ENCODE measurements around the gene PFKFB2. TPM values are rescaled to one million over a fixed set of nuclear protein-coding genes. Genes with fewer than 3 reads are reported as not detected.

The PFKFB2 gene
- total RNA-seq, 1 donor from 2014 or later: 13.3 TPM

DNA sequence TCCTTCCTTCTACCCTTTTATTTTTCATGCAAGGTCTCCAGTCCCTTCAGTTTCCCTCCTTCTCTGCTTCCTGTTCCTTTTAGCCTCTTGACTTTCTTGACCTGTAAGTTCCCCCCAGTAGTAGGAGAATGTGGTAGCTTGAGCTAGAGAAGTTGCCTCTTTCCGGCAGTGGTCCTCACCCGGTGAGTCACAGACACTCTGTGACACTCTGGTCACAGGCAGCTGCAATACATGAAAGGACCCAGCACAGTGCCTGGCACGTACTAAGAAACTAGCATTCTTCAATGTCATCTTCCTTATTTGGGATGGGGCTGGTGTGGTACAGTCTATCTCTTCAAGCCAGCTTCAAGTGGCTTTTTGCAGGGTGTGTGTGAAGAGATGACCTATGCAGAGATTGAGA, 16.0 kb downstream of the PFKFB2 start:
- Mint-ChIP-seq H3K4me3 (ENCODE audit: unreplicated experiment) (no peak overlapping the region), H3K9me3 (ENCODE audit: low read depth) (no peaks in the 10 kb centered on the region), H3K36me3 (ENCODE audit: low read depth) (peaks cover 36% of the 10 kb centered on the region), H3K27ac (ENCODE audit: unreplicated experiment) (no peak overlapping the region), H3K27me3 (ENCODE audit: low read depth) (no peaks in the 10 kb centered on the region), H3K4me1 (ENCODE audit: low read depth) (no peaks in the 10 kb centered on the region)
- DNase-seq (ENCODE audit: low spot score): no peak
- TF ChIP-seq, protein P1, sequence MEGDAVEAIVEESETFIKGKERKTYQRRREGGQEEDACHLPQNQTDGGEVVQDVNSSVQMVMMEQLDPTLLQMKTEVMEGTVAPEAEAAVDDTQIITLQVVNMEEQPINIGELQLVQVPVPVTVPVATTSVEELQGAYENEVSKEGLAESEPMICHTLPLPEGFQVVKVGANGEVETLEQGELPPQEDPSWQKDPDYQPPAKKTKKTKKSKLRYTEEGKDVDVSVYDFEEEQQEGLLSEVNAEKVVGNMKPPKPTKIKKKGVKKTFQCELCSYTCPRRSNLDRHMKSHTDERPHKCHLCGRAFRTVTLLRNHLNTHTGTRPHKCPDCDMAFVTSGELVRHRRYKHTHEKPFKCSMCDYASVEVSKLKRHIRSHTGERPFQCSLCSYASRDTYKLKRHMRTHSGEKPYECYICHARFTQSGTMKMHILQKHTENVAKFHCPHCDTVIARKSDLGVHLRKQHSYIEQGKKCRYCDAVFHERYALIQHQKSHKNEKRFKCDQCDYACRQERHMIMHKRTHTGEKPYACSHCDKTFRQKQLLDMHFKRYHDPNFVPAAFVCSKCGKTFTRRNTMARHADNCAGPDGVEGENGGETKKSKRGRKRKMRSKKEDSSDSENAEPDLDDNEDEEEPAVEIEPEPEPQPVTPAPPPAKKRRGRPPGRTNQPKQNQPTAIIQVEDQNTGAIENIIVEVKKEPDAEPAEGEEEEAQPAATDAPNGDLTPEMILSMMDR (IDR thresholded peaks at IDR 0.05): no peak

DNA sequence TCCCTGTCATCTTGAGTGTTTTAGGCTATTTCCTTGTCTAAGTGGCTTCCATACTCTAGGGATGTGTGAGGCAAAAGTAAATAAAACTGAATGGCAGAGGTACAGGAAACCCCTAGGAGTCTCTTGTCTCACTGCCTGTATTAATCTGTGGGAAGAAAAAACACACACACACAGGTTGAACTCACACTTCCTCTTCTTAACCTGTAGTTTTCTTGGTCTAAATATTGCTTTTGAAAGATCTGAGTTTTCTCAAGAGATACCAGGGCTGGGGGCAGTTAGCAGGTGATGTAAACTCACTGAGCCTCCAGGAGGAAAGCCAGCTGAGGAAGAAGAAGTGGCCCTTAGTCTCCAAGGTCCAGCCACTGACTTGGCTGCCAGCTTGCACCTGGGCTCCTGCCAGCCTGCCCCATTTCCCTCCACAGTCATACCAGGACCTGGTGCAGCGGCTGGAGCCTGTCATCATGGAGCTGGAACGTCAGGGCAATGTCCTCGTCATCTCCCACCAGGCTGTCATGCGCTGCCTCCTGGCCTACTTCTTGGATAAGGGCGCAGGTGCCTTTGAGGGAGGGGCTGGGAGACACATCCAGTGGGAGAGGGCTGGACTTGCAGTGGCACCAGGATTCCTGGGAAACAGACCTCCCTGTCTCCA, 16.9 kb downstream of the PFKFB2 start:
- H3K36me3 Mint-ChIP-seq (ENCODE audit: low read depth): peaks cover 33% of the 10 kb centered on the region
- H3K4me1 Mint-ChIP-seq (ENCODE audit: low read depth): no peaks in the 10 kb centered on the region
- no peaks in the 10 kb centered on the region for H3K27me3 Mint-ChIP-seq (ENCODE audit: low read depth)
- TF ChIP-seq, protein P1 (IDR thresholded peaks at IDR 0.05): no peak
- DNase-seq (ENCODE audit: low spot score): no peak
- H3K9me3 Mint-ChIP-seq (ENCODE audit: low read depth): no peaks in the 10 kb centered on the region
- no peak overlapping the region for H3K4me3 Mint-ChIP-seq (ENCODE audit: unreplicated experiment)
- H3K27ac Mint-ChIP-seq (ENCODE audit: unreplicated experiment): no peak overlapping the region

DNA sequence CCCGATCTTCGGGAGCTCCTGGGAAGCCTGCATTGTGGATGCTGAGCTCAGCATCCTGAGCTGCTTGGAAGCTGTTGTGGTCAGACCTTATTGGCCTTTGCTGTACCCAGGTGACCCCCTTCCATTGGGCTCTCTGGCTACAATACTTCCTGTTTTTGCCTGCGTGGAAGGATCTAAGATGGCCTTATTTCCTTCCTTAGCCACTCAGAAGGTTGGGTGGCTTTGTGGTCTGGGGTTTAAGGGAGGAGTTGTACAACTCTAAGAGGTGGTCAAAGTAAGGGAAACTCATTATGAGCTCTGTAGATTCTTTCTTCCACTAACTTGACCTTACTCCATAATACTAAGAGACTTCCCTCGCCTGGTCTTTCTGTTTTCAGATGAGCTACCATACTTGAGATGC, 17.7 kb downstream of the PFKFB2 start:
- DNase-seq (ENCODE audit: low spot score): no peak
- no peaks in the 10 kb centered on the region for H3K27me3 Mint-ChIP-seq (ENCODE audit: low read depth)
- H3K27ac Mint-ChIP-seq (ENCODE audit: unreplicated experiment): no peak overlapping the region
- H3K4me1 Mint-ChIP-seq (ENCODE audit: low read depth): no peaks in the 10 kb centered on the region
- H3K36me3 Mint-ChIP-seq (ENCODE audit: low read depth): peaks cover 29% of the 10 kb centered on the region
- no peak overlapping the region for H3K4me3 Mint-ChIP-seq (ENCODE audit: unreplicated experiment)
- TF ChIP-seq, protein P1 (IDR thresholded peaks at IDR 0.05): no peak
- no peaks in the 10 kb centered on the region for H3K9me3 Mint-ChIP-seq (ENCODE audit: low read depth)

DNA sequence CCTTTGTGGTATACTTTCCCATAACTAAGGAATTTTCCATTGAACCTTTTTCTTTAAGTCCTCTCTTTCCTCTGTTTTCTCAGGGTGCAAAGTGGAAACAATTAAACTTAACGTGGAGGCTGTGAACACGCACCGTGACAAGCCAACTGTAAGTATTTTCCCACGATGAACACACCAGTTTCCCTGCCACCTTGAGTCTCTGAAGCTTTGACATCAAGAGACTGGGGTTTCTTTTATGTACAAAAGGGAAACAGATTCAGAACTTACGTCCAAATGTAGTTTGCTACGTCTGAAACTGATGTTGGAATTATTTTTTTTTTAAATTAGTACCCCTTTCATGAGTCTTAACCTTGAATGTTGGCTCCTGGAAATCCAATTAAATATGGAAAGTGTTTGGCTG, 18.4 kb downstream of the PFKFB2 start:
- TF ChIP-seq, protein P1 (IDR thresholded peaks at IDR 0.05): no peak
- Mint-ChIP-seq H3K36me3 (ENCODE audit: low read depth) (peaks cover 26% of the 10 kb centered on the region), H3K4me3 (ENCODE audit: unreplicated experiment) (no peak overlapping the region), H3K9me3 (ENCODE audit: low read depth) (no peaks in the 10 kb centered on the region), H3K4me1 (ENCODE audit: low read depth) (no peaks in the 10 kb centered on the region), H3K27ac (ENCODE audit: unreplicated experiment) (no peak overlapping the region), H3K27me3 (ENCODE audit: low read depth) (no peaks in the 10 kb centered on the region)
- DNase-seq (ENCODE audit: low spot score): no peak

DNA sequence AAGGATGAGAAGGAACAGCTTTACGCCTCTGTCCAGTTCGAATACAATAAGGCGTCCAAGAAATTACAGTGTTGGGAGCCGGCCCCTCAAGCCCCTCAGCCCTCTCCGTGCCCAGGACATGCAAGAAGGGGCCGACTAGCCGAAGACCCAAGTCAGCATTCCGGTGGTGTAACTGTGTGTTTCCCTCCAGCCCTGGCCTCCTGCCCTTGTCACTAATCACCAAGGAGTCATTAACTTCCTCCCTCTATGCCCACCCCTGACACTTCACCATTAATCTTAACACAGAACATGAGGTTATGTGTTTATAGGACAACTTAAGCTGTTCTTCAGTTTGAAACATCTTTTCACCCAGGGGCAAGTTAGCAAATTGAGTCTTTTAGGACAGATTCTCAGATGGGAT, 19.2 kb downstream of the PFKFB2 start:
- H3K27ac Mint-ChIP-seq (ENCODE audit: unreplicated experiment): no peak overlapping the region
- H3K9me3 Mint-ChIP-seq (ENCODE audit: low read depth): no peaks in the 10 kb centered on the region
- TF ChIP-seq, protein P1 (IDR thresholded peaks at IDR 0.05): no peak
- H3K36me3 Mint-ChIP-seq (ENCODE audit: low read depth): peaks cover 23% of the 10 kb centered on the region
- H3K4me3 Mint-ChIP-seq (ENCODE audit: unreplicated experiment): no peak overlapping the region
- DNase-seq (ENCODE audit: low spot score): no peak
- no peaks in the 10 kb centered on the region for H3K4me1 Mint-ChIP-seq (ENCODE audit: low read depth)
- no peaks in the 10 kb centered on the region for H3K27me3 Mint-ChIP-seq (ENCODE audit: low read depth)
